Measurements from ENCODE around the gene PDIA5.

GRCh38 chr3:123105201-123106189 is 38.7 kb downstream of the PDIA5 start:
- TF ChIP-seq CTCF (IDR thresholded peaks at IDR 0.05): no peak
- TF ChIP-seq POLR2A (IDR thresholded peaks at IDR 0.05): no peak

Measured in testis (tissue), 2 donors.